ENCODE measurements around the gene UIMC1.

DNA sequence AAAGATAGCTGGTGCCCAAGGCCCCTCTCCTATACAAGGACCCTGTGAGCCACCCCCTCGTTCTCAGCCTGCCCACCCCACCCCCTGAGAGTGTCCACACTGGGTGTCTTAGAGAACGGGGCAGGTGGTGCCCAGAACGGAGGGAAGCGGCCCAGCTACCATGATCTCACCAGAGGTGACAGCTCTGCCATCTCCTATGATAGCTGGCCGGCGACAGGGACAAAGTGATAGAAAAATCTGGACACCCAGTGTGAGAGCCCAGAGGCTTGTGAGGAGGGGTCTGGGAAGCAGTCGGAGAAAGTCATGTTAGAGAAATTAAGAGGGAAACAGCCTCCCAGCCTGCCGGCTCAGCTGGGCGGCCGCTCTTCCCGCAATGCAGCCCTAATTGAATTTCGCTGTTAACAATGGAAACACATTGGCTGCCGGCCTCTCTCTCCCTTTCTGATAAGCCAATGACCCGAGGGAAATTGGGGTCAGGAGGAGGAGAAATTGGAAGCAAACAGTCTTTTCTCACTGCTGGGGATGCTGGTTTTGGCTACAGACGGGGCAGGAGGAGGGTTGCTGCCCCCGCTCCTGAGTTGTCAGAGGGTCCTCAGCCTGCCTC, 139.8 kb downstream of the UIMC1 start:
- TF ChIP-seq, protein P1, sequence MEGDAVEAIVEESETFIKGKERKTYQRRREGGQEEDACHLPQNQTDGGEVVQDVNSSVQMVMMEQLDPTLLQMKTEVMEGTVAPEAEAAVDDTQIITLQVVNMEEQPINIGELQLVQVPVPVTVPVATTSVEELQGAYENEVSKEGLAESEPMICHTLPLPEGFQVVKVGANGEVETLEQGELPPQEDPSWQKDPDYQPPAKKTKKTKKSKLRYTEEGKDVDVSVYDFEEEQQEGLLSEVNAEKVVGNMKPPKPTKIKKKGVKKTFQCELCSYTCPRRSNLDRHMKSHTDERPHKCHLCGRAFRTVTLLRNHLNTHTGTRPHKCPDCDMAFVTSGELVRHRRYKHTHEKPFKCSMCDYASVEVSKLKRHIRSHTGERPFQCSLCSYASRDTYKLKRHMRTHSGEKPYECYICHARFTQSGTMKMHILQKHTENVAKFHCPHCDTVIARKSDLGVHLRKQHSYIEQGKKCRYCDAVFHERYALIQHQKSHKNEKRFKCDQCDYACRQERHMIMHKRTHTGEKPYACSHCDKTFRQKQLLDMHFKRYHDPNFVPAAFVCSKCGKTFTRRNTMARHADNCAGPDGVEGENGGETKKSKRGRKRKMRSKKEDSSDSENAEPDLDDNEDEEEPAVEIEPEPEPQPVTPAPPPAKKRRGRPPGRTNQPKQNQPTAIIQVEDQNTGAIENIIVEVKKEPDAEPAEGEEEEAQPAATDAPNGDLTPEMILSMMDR (IDR thresholded peaks at IDR 0.05; ENCODE audit: insufficient read depth, low read depth, low read length) = no peak
- peak; percentile 73 for TF ChIP-seq EZH2 (IDR thresholded peaks at IDR 0.05; ENCODE audit: insufficient read depth, low read length)
